CD4-positive, alpha-beta T cell treated with Interleukin-12 subunit alpha and Interleukin-12 subunit beta, for 1 hour (primary cell): ENCODE data around the gene MAN1C1.

Source experiments
- DNase-seq: peaks from one replicate; pipeline ENCODE4 v3.0.0-alpha.2; 2020

The MAN1C1 gene

DNA sequence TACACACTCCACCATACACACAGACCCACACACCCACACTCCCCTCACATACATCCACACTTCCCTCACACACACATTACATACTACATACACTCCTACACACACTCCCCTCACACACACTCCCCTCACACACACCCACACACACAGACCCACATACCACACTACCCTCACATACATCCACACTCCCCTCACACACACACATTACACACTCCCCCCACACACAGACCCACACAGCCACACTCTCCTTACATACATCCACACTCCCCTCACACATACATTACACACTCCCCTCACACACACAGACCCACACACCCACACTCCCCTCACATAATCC lies 150.8 kb downstream of the MAN1C1 start:
- DNase-seq, result no peak

DNA sequence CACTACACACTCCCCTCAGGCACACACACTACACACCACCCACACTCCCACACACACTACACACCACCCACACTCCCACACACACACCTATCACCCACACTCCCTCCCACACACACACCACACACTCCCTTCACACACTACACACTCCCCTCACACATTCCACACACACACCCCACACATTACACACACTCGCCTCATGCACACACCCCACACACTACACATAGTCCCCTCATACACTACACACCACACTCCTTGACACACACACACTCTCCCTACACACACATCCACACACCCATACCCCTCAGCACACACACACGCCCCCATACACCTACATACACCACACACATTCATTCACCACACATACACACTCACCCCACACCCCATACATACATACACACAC lies 152.4 kb downstream of the MAN1C1 start:
- no peak for DNase-seq

DNA sequence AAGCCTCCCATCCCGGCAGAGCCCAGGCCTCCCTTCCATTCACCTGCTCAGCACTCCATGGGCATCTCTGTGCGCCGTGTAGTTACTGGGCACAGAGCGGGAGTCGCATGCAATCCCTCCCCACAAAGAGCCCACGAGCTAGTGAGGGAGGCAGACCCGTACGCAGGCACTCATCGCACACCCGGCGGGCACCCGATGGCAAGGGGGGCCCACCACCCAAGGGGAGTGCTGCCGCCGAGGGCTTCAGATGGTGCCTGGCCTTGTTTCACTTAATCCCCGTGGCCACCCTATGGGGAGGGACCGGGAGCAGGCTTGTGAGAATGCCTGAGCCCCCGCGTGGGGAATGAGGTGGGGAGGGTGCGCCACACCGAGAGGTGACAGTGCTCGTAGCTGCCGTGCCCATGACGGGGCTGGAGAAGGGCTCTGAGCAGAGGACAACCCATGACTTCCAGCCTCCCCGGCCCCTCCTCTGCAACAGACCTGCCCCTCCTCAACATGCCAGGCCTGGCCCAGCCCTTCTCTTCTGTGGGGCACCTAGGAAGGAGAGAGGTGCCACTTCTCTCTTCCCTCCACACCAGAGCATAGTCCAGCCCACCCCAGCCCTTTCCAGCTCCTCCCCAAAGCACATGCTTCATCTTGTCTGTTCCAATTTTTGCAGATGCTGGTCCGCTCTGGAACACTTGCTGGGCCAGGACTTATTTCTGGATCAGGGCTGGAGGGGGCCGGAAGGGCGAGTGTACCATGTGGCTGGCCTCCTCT lies 153.2 kb downstream of the MAN1C1 start:
- no peak for DNase-seq

DNA sequence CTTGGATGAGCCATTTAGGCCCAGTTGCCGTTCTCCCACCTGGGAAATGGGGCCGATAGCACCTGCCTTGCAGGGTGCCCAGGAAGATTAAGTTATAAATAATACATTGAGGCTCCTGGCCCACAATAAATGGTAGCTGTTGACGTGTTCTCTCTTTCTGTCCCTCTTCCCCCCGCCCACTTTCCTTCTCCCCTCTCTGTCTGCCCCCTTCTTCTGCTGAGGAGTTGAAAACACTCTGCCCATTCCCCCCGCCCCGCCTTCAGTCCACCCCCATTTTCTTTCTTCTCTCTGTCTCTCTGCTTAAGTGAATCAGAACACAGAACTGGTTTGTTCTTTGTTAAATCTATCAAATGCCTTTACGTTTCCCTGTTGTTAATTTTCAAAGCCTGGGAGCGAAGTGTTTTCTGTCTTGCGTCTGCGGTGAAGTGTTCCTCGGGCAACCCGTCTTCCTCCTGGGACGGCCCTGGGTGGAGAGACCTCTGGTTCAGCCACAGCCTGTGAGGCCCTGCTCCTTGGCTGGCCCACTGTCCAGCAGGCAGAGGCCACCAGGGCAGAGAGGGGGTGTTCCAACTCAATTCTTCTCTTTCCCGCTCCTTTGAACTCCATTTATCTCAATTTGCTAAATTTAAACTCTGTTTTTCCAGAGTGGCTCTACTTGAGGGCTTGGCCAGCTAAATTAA lies 154.1 kb downstream of the MAN1C1 start:
- DNase-seq, result no peak

DNA sequence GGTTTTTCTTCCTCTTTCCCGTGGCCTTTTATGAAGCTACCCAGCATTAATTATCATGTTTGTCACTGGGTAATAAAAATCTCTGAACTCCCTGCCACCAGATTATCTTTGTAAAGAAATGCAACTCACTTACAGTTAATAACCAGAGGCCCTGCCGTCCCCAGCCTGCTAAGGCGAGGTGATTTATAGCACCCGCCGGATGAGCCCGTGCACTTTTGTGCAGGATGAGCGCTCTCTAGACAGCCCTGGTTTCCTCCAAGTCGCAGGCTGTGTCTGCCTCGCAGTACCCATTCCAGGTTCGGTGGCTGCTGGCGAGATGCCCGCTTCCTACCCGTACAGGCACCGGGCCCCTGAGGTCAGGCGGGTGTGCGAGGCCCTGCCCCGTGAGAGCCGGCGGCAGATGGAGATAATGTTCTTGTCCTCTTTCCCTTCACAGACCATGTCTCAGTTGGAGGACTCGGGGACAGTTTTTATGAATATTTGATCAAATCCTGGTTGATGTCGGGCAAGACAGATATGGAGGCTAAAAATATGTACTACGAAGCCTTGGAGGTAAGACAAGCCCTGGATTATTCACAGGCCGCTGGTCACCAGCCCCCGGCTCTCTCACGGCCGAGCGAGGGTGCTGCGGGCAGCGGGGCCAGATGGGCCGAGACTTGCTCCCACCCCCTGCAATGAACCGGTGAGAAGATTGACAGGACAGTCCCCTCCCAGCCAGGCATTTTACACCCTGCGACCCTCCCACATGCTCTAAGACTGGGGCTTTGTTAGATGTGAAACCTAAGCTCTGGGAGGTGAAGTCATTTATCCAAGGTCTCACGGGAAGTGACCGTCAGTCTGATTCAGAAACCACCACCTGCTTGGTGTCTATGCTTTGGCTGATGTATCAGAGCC lies 154.9 kb downstream of the MAN1C1 start:
- peak; percentile 13 for DNase-seq

DNA sequence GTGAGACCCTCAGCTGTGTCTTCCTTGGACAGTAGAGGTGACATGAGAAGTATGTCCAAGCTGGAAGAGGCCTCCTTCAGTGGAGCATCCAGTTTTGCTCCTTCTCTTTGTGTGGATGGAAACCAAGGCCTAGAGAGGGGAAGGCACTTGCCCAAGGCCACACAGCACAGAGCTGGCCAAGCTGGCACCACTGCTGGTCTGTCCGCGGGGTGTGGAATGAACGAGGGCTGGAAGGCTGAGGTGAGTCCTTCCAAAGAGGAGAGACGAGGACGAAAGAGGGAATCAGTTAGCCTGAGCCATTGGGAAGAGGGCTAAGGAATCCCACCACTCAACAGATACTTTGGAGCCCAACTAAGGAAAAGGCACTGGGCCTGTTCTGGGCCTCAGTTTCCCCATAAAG lies 155.6 kb downstream of the MAN1C1 start:
- no peak for DNase-seq

DNA sequence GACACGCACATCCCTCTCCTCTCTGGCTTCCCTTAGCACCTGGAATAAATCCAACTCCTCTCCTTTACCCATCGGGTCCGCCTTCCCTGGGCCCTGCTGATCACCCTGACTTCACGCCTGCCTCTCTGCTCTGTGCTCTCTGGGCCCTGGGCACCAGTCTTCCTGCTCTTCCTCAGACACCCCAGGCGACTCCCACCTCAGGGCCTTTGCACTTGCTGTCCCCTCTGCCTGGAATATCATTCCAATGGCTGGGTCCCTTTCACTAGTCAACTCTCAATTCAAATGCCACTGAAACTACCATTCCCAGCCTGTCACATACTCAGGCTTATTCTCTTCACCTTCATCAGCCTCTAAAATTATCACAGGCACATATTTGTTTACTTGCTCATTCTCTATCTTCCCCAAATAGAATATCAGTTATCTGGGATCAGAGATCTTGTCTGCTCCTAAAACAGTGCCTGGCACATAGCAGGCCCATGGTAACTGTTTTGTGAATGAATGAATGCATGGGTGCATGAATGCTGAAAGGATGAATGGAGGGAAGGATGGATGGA lies 156.2 kb downstream of the MAN1C1 start:
- DNase-seq, result no peak

DNA sequence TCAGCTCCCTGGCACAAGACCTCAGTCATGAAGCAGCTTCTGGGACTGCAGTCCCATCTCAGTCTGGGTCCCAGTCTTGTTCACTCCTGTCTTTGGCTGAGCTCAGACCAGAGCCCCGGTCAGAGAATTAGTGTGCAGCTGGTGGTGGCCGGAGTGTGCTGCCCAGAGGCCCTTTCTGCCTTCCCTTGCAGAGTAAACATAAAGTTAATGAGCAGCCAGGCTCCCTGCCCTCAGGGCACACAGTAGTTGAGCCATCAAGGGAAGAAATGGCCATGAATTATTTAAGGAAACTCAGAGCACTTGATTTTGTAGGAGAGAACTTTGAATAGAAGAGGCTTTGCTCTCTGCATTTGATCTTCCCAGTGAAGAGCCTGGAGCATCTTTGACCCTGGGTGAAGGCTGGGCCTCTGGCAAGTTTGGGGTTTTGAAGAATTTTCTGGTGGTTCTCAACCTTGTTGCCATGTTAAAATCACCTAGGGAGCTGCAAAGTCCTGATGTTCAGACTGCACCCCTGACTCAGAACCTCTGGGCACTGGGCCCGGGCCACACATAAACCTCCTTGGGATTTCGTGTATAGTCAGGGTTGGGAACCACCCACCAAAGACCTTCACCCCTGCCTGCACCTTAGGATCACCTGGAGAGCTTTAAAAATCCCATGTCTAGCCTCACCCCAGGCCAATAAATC lies 157.0 kb downstream of the MAN1C1 start:
- DNase-seq, result no peak

DNA sequence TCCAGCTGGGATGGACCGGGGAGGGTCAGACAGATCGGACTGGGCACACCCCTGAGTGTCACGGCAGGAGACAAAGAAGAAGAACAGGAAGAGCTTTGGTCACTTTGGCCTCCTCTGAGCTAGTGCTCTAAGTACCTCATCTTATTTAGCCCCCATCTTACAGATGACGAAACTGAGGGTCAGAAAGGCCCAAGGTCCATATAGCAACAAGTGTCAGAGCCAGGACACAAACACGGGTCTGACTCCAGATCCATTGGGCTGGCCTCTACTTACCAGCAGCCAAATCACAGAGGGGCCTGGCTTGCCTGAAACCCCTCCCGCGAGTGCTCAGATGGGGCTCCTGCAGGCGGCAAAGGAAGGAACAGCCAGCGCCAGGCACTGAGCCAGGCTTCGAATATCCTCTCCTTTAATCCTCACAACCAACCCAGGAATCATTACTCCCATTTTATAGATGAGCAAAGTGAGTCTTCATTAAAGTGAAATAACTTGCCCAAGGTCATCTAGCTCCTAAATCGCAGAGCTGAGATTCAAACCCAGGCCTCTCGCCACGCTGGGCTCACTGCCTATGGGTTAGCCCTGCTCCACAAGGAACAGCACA lies 157.7 kb downstream of the MAN1C1 start:
- peak; percentile 17 for DNase-seq

DNA sequence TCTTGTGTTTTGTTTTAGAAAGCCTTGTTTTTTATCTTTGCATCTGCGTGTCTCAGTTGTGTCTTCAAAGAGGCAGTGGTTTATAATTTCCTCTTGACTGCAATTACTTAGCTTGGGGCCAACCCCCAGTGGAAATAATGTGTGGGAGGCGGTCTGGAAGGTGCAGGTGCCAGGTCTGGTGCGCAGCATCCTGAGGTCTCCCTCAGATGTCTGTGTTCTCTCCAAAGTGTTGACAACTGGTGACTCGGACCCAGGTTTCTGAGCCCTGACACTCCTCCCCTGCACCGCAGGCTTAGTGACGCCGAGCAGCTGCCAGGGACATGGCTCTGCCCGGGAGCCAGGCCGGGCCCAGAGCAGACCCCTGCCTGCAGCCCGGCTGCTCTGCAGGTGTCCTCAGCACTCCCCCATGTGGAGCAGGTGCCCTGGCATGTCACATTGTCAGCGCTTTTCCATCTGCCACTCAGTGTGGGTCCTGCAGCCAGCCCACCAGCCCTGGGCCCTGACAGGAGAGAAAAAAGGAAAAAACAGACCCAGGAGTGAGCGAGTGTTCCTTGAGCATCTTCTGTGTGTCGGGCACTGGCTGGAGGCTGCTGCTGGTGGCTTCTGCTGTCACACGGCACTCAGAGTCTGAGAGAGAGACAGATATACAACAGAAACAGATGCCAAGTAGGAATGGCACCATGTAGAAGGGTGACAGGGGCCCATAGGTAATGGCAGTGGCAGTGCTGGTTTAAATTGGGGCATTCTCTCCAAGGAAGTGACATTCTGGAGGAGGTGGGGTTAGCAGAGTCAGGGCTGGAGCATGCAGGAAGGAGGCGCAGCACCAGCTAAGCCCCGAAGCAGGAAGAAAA lies 158.6 kb downstream of the MAN1C1 start:
- DNase-seq, result peak; percentile 82

DNA sequence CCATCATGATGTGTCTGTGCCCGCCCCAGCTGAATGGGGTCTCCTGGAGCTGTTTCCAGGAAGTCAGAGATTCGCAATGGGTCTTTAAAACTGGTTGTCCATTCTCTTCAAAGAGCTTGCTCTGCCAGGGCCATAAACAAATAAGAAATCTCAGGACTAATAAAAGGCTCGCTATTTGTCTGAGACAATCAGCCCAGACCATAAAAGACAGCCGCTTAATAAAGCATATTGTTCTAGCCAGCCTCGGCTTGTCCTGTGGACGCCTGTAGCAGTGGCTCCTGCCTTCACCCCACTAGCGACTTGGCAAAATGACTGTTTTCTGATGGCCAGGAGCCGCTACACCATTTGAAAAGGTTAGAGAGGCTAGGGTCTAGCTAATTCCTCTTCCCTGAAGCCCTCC lies 162.8 kb downstream of the MAN1C1 start:
- DNase-seq, result no peak

DNA sequence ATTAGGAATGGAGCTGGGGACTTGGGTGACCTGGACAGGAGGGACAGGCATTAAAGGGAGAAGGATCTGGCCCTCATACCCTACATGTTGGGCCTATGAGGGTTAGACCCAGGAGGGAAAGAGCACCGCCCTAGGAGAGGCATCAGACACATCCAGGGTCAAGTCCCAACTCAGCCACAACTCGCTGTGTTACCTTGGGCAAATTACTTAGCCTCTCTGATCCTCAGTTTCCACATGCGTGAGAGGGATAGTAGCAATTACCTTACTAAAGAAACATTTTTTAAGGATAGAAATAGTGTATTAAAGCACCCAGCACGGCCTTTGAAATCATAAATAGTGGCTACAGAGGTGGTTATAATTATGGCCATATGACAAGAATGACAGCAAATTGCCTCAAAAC lies 163.3 kb downstream of the MAN1C1 start:
- DNase-seq, result no peak

DNA sequence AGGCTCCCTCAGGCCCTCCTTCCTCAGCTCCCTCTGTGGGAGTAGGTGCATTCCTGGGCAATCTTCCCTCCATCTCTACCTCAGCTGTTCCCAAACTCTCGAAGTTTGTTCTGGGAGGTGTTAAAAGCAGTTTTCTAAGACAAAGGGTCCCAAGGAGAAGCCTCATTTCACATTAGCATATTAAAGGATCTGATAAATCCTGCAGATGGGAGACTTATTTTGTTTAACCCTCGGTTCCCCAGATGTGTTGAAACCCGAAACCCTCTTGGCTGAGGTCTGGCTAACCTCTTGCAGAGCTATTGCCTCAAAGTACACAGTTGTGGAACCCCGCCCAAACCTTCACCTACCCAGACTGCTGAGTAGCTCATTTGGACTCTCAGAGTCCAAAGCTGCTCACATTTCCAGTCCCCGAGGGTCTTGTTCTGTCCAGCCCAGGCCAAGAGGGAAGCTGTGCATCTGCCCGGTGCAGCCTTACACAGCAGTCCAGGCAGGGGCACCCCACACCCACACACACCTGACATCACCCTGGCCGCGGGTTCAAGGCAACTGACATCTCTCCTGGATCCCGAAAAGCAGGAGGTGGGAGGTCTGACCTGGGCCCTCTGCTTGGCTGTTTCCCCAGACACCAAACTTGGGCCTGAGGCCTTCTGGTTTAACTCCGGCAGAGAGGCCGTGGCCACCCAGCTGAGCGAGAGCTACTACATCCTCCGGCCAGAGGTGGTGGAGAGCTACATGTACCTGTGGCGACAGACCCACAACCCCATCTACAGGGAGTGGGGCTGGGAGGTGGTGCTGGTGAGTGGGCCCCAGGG lies 163.9 kb downstream of the MAN1C1 start:
- no peak for DNase-seq

DNA sequence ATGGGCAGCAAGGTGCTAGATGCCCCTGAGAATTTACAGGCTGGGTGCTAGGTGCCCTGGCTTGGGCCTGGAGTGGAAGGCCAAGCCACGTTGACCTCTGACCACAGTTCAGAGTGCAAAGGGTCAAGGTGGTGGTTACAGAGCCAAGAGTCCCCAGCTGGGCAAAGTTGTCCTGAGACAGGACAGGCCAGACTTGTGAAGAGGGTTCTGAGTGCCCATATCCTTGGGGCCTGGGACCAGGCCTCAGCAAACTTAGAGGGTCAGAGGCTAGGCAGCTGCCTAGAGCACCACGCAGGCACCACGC lies 164.5 kb downstream of the MAN1C1 start:
- DNase-seq, result no peak

DNA sequence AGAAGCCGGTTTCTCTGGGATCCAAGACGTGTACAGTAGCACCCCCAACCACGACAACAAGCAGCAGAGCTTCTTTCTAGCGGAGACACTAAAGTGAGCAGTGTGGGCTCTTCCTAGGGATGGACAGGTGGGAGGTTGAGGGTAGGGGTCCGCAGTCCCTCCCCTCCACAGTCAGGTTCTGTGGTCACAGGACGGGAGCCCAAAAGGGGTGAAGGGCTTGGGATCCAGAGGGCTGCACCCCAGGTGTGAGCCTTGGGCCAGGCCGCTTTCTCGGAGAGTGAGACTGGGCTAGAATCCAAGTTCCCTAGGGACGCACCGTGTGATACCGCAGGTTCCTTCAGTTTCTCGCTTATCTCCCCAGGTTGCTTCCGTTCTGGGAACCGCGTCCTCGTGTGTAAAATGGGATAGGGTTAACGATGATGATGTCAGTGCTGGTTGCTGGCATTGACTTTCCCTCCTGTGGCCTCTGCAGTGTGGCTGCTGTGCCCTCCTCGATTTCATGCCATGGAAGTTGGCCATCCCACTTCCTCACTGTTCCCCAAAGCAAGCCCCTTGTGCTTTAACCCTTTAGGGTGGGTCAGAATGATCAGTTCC lies 166.1 kb downstream of the MAN1C1 start:
- no peak for DNase-seq

DNA sequence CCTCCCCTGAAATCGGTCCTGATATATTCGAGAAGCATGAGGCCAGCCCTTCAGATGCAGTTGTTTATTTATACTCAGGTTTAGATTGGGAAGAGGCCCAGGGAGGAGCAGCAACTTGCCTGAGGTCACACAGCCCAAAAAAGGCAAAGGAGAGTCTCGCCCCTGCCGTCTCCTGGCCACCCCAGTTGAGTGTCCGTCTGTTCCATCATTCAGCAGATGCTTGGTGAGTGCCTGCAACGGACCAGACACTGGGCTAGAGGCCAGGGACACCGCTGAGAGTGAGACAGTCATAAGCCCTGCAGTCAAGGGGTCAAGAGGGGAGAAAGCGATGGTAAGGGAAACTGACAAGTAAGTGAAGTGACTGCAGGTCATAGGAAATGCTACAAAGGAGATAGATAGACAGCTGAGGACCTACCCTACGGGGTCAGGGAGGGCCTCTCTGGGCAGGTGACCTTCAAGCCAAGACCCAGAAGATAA lies 168.0 kb downstream of the MAN1C1 start:
- no peak for DNase-seq

DNA sequence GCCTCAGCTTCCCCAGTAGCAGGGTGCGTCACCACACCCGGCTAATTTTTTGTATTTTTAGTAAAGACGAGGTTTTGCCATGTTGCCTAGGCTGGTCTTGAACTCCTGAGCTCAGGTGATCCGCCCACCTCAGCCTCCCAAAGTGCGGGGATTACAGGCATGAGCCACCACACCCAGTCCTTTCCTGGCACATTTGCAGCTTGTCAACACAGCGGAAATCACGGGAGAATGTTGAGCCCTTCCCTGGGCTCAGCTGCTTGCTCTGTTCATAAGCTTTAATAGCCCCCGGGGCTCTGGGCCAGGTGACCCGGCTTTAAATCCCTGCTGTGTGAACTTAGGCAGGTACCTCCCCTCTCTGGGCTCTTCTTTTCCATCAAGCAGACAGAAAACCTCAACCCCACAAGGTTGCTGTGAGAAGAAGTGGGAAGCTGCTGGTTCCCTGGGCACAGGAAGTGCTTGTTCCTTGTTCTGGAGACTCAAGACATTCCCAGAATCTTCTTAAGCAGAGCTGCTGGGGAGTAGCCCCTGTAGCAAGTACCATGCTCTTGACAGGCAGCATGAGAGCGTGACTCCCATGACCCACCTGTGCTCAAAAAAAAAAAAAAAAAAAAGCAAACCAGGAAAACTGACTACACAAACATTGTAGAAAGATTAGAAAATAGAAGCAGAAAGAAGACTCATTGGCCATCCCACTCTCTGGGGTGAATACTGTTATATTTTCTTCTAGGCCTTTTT lies 168.9 kb downstream of the MAN1C1 start:
- DNase-seq, result no peak

DNA sequence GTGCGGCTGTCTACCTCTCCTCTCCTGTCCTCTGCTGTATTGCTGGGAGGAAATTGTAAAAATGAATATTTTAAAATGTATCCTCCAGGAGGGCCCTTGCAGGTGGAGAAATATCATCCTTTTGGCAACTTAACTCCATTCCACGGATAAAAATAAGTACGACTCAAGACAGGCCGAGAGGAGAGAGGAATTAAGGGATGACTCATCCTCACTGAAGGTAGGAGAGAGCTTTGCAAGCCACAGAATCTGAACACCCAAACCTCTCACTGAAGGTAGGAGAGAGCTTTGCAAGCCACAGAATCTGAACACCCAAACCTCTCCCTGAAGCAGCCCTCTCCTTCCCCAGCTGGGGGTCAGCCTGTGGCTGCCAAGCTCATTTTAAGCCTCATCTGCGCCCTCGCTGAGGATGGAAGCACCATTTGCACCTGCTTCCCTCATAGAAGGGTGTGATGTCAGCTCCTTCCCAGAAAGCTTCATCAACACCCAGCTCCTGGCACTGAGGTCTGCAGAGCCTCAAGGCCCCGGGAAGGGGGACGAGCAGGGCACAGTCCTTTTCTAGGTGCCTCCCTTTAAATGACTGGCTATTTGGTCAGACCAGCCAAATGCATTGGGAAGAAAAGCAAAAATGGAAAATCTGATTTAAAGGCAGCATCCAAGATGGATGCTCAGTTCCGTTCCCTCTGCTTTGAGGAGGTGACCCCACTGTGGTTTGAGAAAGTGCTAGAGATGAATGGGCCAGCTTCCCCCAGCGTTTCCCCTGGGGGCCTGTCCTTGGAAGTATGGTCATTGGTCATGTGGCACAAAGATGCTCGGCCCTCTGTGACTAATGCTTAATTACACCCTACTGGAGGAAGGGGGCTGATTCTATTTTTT lies 170.5 kb downstream of the MAN1C1 start:
- no peak for DNase-seq
